Mammary epithelial cell (primary cell): ENCODE results near the gene TAF1B.

ENCODE experiments used
- CTCF ChIP-seq, 2 donors: IDR thresholded peaks in 1 of 2; conservative IDR thresholded peaks in 1 of 2; 2 replicates each; pipeline ENCODE4 v1.5.1; 2011 to 2012; ENCODE audit warnings: inconsistent platforms in 2 of 2, low read length in 2 of 2, mild to moderate bottlenecking in 2 of 2, control low read depth in 1 of 2, low read depth in 1 of 2; ENCODE audit not compliant: insufficient read depth in 1 of 2; ENCODE audit errors: extremely low read depth in 1 of 2
- EZH2 ChIP-seq: IDR thresholded peaks from 2 replicates; pipeline ENCODE4 v1.6.1; 2012; ENCODE audit warnings: low read length, inconsistent platforms, borderline replicate concordance

- TF ChIP-seq CTCF (conservative IDR thresholded peaks at IDR 0.05 in 1 of 2, IDR thresholded peaks at IDR 0.05 in 1 of 2; ENCODE audit: extremely low read depth in 1 of 2, insufficient read depth in 1 of 2, low read depth in 1 of 2, low read length in 2 of 2) (no peak), EZH2 (no peak)
Measured at GRCh38 chr2:9951522-9952285, 108.4 kb downstream of the TAF1B start, which contains the start of gene GRHL1.
